Measurements from ENCODE around the gene BHLHA15.
A peak's percentile ranks its signal among the peaks of the same experiment; 100 is the strongest.

Gene BHLHA15

GRCh38 chr7:98211221-98211675, at the start of gene BHLHA15:
Gene BHLHA15, plus strand, starts transcription at chr7:98211439. Its CDS starts 871 bp downstream, at chr7:98212310.
- no peaks in the 10 kb centered on the region for H3K9me3 Mint-ChIP-seq
- H3K27ac Mint-ChIP-seq = no peak within 1 kb of the TSS
- peaks cover 17% of the 10 kb centered on the region for H3K36me3 Mint-ChIP-seq
- peak within 1 kb of the TSS; percentile 59 for H3K4me3 Mint-ChIP-seq
- H3K4me1 Mint-ChIP-seq = peaks cover 11% of the 10 kb centered on the region
- ATAC-seq (ENCODE audit: low read depth) (peak; percentile 34), DNase-seq (ENCODE audit: low spot score in 2 of 2) (no peak)
- peaks cover 14% of the 10 kb centered on the region for H3K27me3 Mint-ChIP-seq

- H3K27ac Mint-ChIP-seq = no peak overlapping the region
- DNase-seq (ENCODE audit: low spot score in 2 of 2) (peak in 1 of 2 donors; percentile 13), ATAC-seq (ENCODE audit: low read depth) (peak; percentile 70)
- H3K4me3 Mint-ChIP-seq = no peak overlapping the region
- no peaks in the 10 kb centered on the region for H3K27me3 Mint-ChIP-seq
- H3K36me3 Mint-ChIP-seq = peaks cover 12% of the 10 kb centered on the region
- H3K4me1 Mint-ChIP-seq = peaks cover 7% of the 10 kb centered on the region
- no peaks in the 10 kb centered on the region for H3K9me3 Mint-ChIP-seq
These were observed 48.5 kb upstream of the BHLHA15 start for GRCh38 chr7:98162758-98163157.

- Mint-ChIP-seq H3K27me3 (no peaks in the 10 kb centered on the region), H3K9me3 (no peaks in the 10 kb centered on the region), H3K4me1 (peaks cover 11% of the 10 kb centered on the region), H3K4me3 (no peak overlapping the region), H3K36me3 (peaks cover 11% of the 10 kb centered on the region), H3K27ac (no peak overlapping the region)
- no peak for ATAC-seq (ENCODE audit: low read depth)
- no peak for DNase-seq (ENCODE audit: low spot score in 2 of 2)
These were observed 48.0 kb upstream of the BHLHA15 start for GRCh38 chr7:98163269-98163668.

- no peaks in the 10 kb centered on the region for H3K9me3 Mint-ChIP-seq
- peaks cover 11% of the 10 kb centered on the region for H3K4me1 Mint-ChIP-seq
- H3K4me3 Mint-ChIP-seq = no peak overlapping the region
- no peak for ATAC-seq (ENCODE audit: low read depth)
- no peak overlapping the region for H3K27ac Mint-ChIP-seq
- peaks cover 11% of the 10 kb centered on the region for H3K36me3 Mint-ChIP-seq
- DNase-seq (ENCODE audit: low spot score in 2 of 2) = no peak
- H3K27me3 Mint-ChIP-seq = no peaks in the 10 kb centered on the region
These were observed 47.3 kb upstream of the BHLHA15 start for GRCh38 chr7:98163704-98164494.

GRCh38 chr7:98165827-98166667, 45.2 kb upstream of the BHLHA15 start:
- DNase-seq (ENCODE audit: low spot score in 2 of 2) = peak; percentile 49 to 50
- no peaks in the 10 kb centered on the region for H3K9me3 Mint-ChIP-seq
- no peaks in the 10 kb centered on the region for H3K27me3 Mint-ChIP-seq
- ATAC-seq (ENCODE audit: low read depth) = peak; percentile 82
- H3K4me1 Mint-ChIP-seq = peaks cover 11% of the 10 kb centered on the region
- peaks cover 6% of the 10 kb centered on the region for H3K36me3 Mint-ChIP-seq
- no peak overlapping the region for H3K4me3 Mint-ChIP-seq
- H3K27ac Mint-ChIP-seq = no peak overlapping the region

- H3K27me3 Mint-ChIP-seq = no peaks in the 10 kb centered on the region
- ATAC-seq (ENCODE audit: low read depth) = no peak
- H3K36me3 Mint-ChIP-seq = peaks cover 6% of the 10 kb centered on the region
- H3K4me1 Mint-ChIP-seq = peaks cover 11% of the 10 kb centered on the region
- no peak overlapping the region for H3K4me3 Mint-ChIP-seq
- DNase-seq (ENCODE audit: low spot score in 2 of 2) = no peak
- no peak overlapping the region for H3K27ac Mint-ChIP-seq
- H3K9me3 Mint-ChIP-seq = no peaks in the 10 kb centered on the region
These were observed 44.6 kb upstream of the BHLHA15 start for GRCh38 chr7:98166668-98166970.

- ATAC-seq (ENCODE audit: low read depth) (no peak), DNase-seq (ENCODE audit: low spot score in 2 of 2) (no peak)
- Mint-ChIP-seq H3K27ac (no peak overlapping the region), H3K4me1 (peaks cover 9% of the 10 kb centered on the region), H3K4me3 (no peak overlapping the region), H3K36me3 (peaks cover 9% of the 10 kb centered on the region), H3K27me3 (no peaks in the 10 kb centered on the region), H3K9me3 (no peaks in the 10 kb centered on the region)
These were observed 43.6 kb upstream of the BHLHA15 start for GRCh38 chr7:98167653-98168052.

GRCh38 chr7:98168181-98168903, 42.9 kb upstream of the BHLHA15 start:
- Mint-ChIP-seq H3K36me3 (peaks cover 11% of the 10 kb centered on the region), H3K4me1 (peaks cover 6% of the 10 kb centered on the region), H3K27ac (no peak overlapping the region), H3K4me3 (no peak overlapping the region), H3K27me3 (no peaks in the 10 kb centered on the region), H3K9me3 (no peaks in the 10 kb centered on the region)
- ATAC-seq (ENCODE audit: low read depth) (peak; percentile 67), DNase-seq (ENCODE audit: low spot score in 2 of 2) (peak; percentile 37 to 63)

- no peaks in the 10 kb centered on the region for H3K9me3 Mint-ChIP-seq
- DNase-seq (ENCODE audit: low spot score in 2 of 2) (no peak), ATAC-seq (ENCODE audit: low read depth) (no peak)
- no peak overlapping the region for H3K27ac Mint-ChIP-seq
- peaks cover 11% of the 10 kb centered on the region for H3K36me3 Mint-ChIP-seq
- peaks cover 6% of the 10 kb centered on the region for H3K4me1 Mint-ChIP-seq
- no peaks in the 10 kb centered on the region for H3K27me3 Mint-ChIP-seq
- H3K4me3 Mint-ChIP-seq = no peak overlapping the region
These were observed 42.2 kb upstream of the BHLHA15 start for GRCh38 chr7:98168904-98169621.

GRCh38 chr7:98170966-98171365, 40.3 kb upstream of the BHLHA15 start:
- H3K27ac Mint-ChIP-seq = no peak overlapping the region

GRCh38 chr7:98171449-98171848, 39.8 kb upstream of the BHLHA15 start:
- no peak overlapping the region for H3K27ac Mint-ChIP-seq
- ATAC-seq (ENCODE audit: low read depth) = no peak
- peaks cover 19% of the 10 kb centered on the region for H3K36me3 Mint-ChIP-seq
- no peak for DNase-seq (ENCODE audit: low spot score in 2 of 2)
- no peaks in the 10 kb centered on the region for H3K27me3 Mint-ChIP-seq
- no peaks in the 10 kb centered on the region for H3K9me3 Mint-ChIP-seq
- no peak overlapping the region for H3K4me3 Mint-ChIP-seq
- peaks cover 4% of the 10 kb centered on the region for H3K4me1 Mint-ChIP-seq

More at GRCh38 chr7:98170966-98171365, 40.3 kb upstream of the BHLHA15 start:
- peaks cover 6% of the 10 kb centered on the region for H3K4me1 Mint-ChIP-seq
- H3K9me3 Mint-ChIP-seq = no peaks in the 10 kb centered on the region
- ATAC-seq (ENCODE audit: low read depth) = no peak
- H3K36me3 Mint-ChIP-seq = peaks cover 19% of the 10 kb centered on the region
- H3K4me3 Mint-ChIP-seq = no peak overlapping the region
- no peaks in the 10 kb centered on the region for H3K27me3 Mint-ChIP-seq
- DNase-seq (ENCODE audit: low spot score in 2 of 2) = no peak

GRCh38 chr7:98174334-98175259, 36.6 kb upstream of the BHLHA15 start:
- Mint-ChIP-seq H3K27me3 (no peaks in the 10 kb centered on the region), H3K4me1 (no peaks in the 10 kb centered on the region), H3K27ac (no peak overlapping the region), H3K36me3 (peaks cover 15% of the 10 kb centered on the region), H3K9me3 (no peaks in the 10 kb centered on the region), H3K4me3 (no peak overlapping the region)
- ATAC-seq (ENCODE audit: low read depth) = no peak
- no peak for DNase-seq (ENCODE audit: low spot score in 2 of 2)
